A673 (cell line): Measurements from ENCODE around the gene AFAP1. TPM values are rescaled to one million over a fixed set of nuclear protein-coding genes. Genes with fewer than 3 reads are reported as not detected.

Experiments used
- BruUV-seq: library from RNA; stranded (reverse); fragments of 400-500 nt; replicated peaks from 2 replicates; lab custom pipeline; 2021; lab: Mats Ljungman, UMichigan
- CTCF ChIA-PET: fragments of 300-600 bp; sonication (Branson Sonifier 250); formaldehyde crosslinking; loops from one replicate; lab custom pipeline; 2022; ENCODE audit warnings: antibody characterized with exemption; lab: Charles Lee
- POLR2A ChIA-PET: fragments of 300-600 bp; sonication (Branson Sonifier 250); formaldehyde crosslinking; loops from one replicate; lab custom pipeline; 2022; ENCODE audit warnings: antibody characterized with exemption; ENCODE audit not compliant: low non-redundant PET; lab: Charles Lee
- DNase-seq: peaks from one replicate; pipeline ENCODE4 v3.0.0-alpha.2; 2015; ENCODE audit warnings: low spot score
- H3K27ac ChIP-seq: fragments of 200-600 bp; sonication (generic); 2 replicates; pipeline ENCODE4 v1.5.1; 2016; ENCODE audit warnings: mixed run types, low read depth, mild to moderate bottlenecking, mixed read lengths, antibody characterized with exemption, low read length; ENCODE audit not compliant: poor library complexity, severe bottlenecking
- H3K27me3 ChIP-seq: fragments of 200-600 bp; sonication (generic); replicated peaks from 2 replicates; pipeline ENCODE4 v1.6.1; 2017; ENCODE audit warnings: mixed run types, low read depth, mild to moderate bottlenecking, mixed read lengths, antibody characterized with exemption, low read length; ENCODE audit not compliant: insufficient read depth, poor library complexity
- H3K36me3 ChIP-seq: fragments of 200-600 bp; sonication (generic); 2 replicates; pipeline ENCODE4 v1.6.1; 2016; ENCODE audit warnings: mixed run types, mild to moderate bottlenecking, mixed read lengths, antibody characterized with exemption, low read length; ENCODE audit not compliant: insufficient read depth, poor library complexity, severe bottlenecking
- H3K4me1 ChIP-seq: fragments of 200-600 bp; sonication (generic); 2 replicates; pipeline ENCODE4 v1.6.1; 2017; ENCODE audit warnings: mixed run types, mild to moderate bottlenecking, mixed read lengths, antibody characterized with exemption, low read length; ENCODE audit not compliant: insufficient read depth, poor library complexity, severe bottlenecking
- H3K4me3 ChIP-seq: fragments of 200-600 bp; sonication (generic); 2 replicates; pipeline ENCODE4 v1.5.1; 2016; ENCODE audit warnings: low read depth, mixed run types, mild to moderate bottlenecking, mixed read lengths, low read length; ENCODE audit not compliant: poor library complexity, severe bottlenecking
- H3K9me3 ChIP-seq: fragments of 200-600 bp; sonication (generic); 2 replicates; pipeline ENCODE4 v1.6.1; 2016; ENCODE audit warnings: mixed run types, low read depth, mild to moderate bottlenecking, mixed read lengths, antibody characterized with exemption, low read length; ENCODE audit not compliant: poor library complexity, severe bottlenecking
- EZH2 ChIP-seq: fragments of 200-600 bp; sonication (generic); IDR thresholded peaks from 2 replicates; pipeline ENCODE4 v1.6.1; 2017; ENCODE audit warnings: borderline replicate concordance, low read depth, mild to moderate bottlenecking, mixed read lengths, antibody characterized with exemption, low read length; ENCODE audit not compliant: poor library complexity, severe bottlenecking
- intact Hi-C: fragments of 100-400 bp; cut with micrococcal nuclease; formaldehyde crosslinking; loops from one replicate; pipeline ENCODE4 v1.10.0; 2022; ENCODE audit not compliant: unreplicated experiment
- total RNA-seq: library from RNA; stranded (reverse); gene quantifications from 2 replicates; pipeline ENCODE4 v1.2.3, GENCODE V29; 2021
- TF ChIP-seq, protein P1 (sequence below): fragments of 300-800, 200-600 bp; sonication (generic); conservative IDR thresholded peaks from 2 replicates; pipeline ENCODE4 v1.5.1; 2017; ENCODE audit warnings: low read depth, mild to moderate bottlenecking, antibody characterized with exemption, low read length, moderate library complexity, mixed read lengths

The AFAP1 gene
- total RNA-seq, 1 experiment from 2014 or later: 42.6 TPM

DNA sequence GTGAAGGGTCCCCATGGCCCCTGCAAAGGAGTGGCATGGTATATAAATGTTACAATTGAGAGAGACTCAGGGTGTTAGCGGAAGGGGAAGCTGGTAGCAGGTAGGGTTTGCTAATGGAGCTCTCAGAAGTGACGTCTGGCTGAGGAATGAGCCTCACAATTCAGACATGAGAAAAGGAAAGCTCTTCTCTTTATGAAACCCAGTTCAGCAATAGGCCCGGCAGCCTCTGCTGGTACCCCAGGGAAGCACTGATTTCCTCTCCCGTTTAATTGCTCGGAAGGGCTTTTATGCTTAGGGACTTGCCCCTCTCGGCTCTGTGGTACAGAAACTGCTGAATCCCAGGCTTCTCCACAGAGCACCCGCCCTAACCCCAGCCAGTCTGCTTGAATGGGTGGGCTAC lies 19.4 kb upstream of the AFAP1 start:
- Histone ChIP-seq H3K36me3 (no peaks in the 10 kb centered on the region), H3K9me3 (no peaks in the 10 kb centered on the region), H3K4me1 (peaks cover 61% of the 10 kb centered on the region), H3K27me3 (no peaks in the 10 kb centered on the region), H3K4me3 (no peak overlapping the region), H3K27ac (peak overlapping the region; percentile 91)
- ChIA-PET CTCF (interaction anchor here (0.6 to 1.0 kb wide), 2 partner anchors 26 to 115 kb away, joined by 3 to 4 read pairs; no protein-coding TSS in a partner anchor), POLR2A (interaction anchor here (0.5 to 0.6 kb wide), 2 partner anchors 146 to 168 kb away, joined by 3 to 8 read pairs; no protein-coding TSS in a partner anchor)
- no TSS peak for BruUV-seq
- TF ChIP-seq, protein P1, sequence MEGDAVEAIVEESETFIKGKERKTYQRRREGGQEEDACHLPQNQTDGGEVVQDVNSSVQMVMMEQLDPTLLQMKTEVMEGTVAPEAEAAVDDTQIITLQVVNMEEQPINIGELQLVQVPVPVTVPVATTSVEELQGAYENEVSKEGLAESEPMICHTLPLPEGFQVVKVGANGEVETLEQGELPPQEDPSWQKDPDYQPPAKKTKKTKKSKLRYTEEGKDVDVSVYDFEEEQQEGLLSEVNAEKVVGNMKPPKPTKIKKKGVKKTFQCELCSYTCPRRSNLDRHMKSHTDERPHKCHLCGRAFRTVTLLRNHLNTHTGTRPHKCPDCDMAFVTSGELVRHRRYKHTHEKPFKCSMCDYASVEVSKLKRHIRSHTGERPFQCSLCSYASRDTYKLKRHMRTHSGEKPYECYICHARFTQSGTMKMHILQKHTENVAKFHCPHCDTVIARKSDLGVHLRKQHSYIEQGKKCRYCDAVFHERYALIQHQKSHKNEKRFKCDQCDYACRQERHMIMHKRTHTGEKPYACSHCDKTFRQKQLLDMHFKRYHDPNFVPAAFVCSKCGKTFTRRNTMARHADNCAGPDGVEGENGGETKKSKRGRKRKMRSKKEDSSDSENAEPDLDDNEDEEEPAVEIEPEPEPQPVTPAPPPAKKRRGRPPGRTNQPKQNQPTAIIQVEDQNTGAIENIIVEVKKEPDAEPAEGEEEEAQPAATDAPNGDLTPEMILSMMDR: peak; percentile 30; the same call in 1 of the 2 replicates
- TF ChIP-seq EZH2: no peak
- intact Hi-C loops: no loop called here
- peak; percentile 71 for DNase-seq

DNA sequence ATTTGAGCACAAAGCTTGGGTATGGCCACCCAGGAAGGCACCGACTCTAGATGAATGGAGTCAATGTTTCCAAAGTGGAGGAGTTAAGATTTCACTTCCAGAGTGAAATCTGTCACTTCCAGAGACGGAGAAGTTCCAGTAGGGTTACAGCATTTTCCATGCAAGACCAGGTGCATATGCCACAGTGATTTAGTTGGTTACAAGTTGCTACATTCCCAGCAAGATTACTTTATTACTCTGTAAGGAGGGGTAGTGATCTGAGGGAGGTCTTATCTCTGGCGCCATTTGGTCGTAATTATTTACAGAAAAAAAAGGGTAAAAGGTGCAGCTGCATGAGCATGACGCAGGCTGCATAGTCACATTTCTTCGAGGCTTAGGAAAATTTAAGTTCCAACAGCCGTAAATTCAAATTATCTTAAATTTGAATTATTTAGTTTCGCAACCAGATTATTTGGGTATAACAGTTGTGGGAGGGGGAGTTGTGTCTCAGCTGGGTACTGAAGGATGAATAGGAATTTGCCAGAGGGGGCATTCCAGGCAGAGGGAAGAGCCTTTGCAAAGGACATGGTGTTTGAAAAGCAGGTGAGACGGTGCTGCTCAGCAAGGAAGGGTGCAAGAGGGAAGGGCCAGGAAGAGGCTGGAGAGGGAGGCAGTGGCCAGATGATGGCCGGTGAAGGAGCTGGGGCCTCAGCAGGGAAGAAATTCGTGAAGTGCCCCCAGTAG lies 17.4 kb upstream of the AFAP1 start:
- no TSS peak for BruUV-seq
- no peaks in the 10 kb centered on the region for H3K27me3 ChIP-seq
- no peaks in the 10 kb centered on the region for H3K36me3 ChIP-seq
- POLR2A ChIA-PET: no interaction called here
- TF ChIP-seq, protein P1: no peak
- no peak for TF ChIP-seq EZH2
- intact Hi-C loops: no loop called here
- H3K9me3 ChIP-seq: no peaks in the 10 kb centered on the region
- H3K4me3 ChIP-seq: no peak overlapping the region
- CTCF ChIA-PET: interaction anchor here (0.6 kb wide), 1 partner anchor 153 kb away, joined by 7 read pairs; no protein-coding TSS in a partner anchor
- no peak for DNase-seq
- peak overlapping the region; percentile 17 for H3K27ac ChIP-seq
- H3K4me1 ChIP-seq: peaks cover 53% of the 10 kb centered on the region

DNA sequence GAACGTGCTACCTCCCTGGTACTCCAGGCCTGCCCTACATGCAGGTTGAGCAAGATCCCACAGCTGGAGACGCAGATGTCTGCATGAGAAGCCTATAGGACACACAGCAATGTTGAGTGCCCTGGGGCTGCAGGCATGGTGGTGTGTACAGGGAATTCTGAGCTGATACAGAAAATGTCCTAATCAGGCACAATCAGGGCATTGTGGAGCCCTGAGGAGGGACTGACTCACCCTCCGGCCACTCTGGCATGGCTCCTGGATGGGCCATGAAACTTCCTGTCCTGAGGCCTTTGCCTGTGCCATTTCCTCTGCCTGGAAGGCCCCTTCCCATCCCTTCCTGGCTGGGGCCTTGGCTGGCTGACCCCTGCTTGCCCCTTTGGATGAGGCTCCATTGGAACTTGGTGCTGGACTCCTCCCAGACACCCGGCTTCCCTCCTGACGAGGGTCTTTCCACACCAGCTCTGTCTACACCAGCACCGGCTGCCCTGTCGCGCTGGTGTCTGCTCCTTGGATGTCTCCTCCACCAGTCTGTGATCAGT lies 16.7 kb upstream of the AFAP1 start:
- peaks cover 46% of the 10 kb centered on the region for H3K4me1 ChIP-seq
- ChIA-PET CTCF (interaction anchor here (1.0 kb wide), 1 partner anchor 11 kb away, joined by 3 read pairs; no protein-coding TSS in a partner anchor), POLR2A (no interaction called here)
- no peak for DNase-seq
- no peaks in the 10 kb centered on the region for H3K9me3 ChIP-seq
- H3K27me3 ChIP-seq: no peaks in the 10 kb centered on the region
- no peak for TF ChIP-seq EZH2
- TF ChIP-seq, protein P1: no peak
- H3K36me3 ChIP-seq: no peaks in the 10 kb centered on the region
- no TSS peak for BruUV-seq
- no peak overlapping the region for H3K4me3 ChIP-seq
- intact Hi-C loops: no loop called here
- peak overlapping the region; percentile 17 for H3K27ac ChIP-seq
